ENCODE data around the gene RIN1.

- TF ChIP-seq CTCF (conservative IDR thresholded peaks at IDR 0.05; ENCODE audit: low read length) (no peak), EZH2phosphoT487 (IDR thresholded peaks at IDR 0.05; ENCODE audit: borderline replicate concordance) (no peak)
Measured at GRCh38 chr11:66329165-66329673, 7.0 kb downstream of the RIN1 start.

All from Loucy (cell line).